ENCODE results near the gene CHMP2B. TPM values are rescaled to one million over a fixed set of nuclear protein-coding genes. Genes with fewer than 3 reads are reported as not detected.

Gene CHMP2B
- total and polyA plus RNA-seq, 2 experiments from 2014 or later = 59.3 to 137 TPM

- H3K9me3 ChIP-seq (ENCODE audit: low read depth) = no peaks in the 10 kb centered on the region
- TF ChIP-seq EZH2 (IDR thresholded peaks at IDR 0.05; ENCODE audit: insufficient read depth, poor library complexity, severe bottlenecking) = no peak
- TF ChIP-seq EZH2phosphoT487 (IDR thresholded peaks at IDR 0.05; ENCODE audit: insufficient read depth, low read depth) = no peak
- 90 to 93% methylated on average over 1 of the region's 1 CpG for WGBS, 2 experiments (ENCODE audit: low coverage in 1 of 2, low lambda C conversion rate in 2 of 2, missing lambda C conversion rate in 2 of 2)
- no peak overlapping the region for H3K27ac ChIP-seq
- H3K4me1 ChIP-seq (ENCODE audit: insufficient read depth) = peaks cover 14% of the 10 kb centered on the region
- no peak overlapping the region for H3K4me3 ChIP-seq
- H4K20me1 ChIP-seq (ENCODE audit: insufficient read depth) = no peaks in the 10 kb centered on the region
- no peaks in the 10 kb centered on the region for H3K36me3 ChIP-seq (ENCODE audit: low read depth)
- H3K27me3 ChIP-seq (replicated peaks; ENCODE audit: insufficient read depth) = no peaks in the 10 kb centered on the region
- H3K9me2 ChIP-seq (ENCODE audit: insufficient read depth) = no peaks in the 10 kb centered on the region
- H3K79me2 ChIP-seq (ENCODE audit: insufficient read depth) = no peaks in the 10 kb centered on the region
- in situ Hi-C loops (cut with MboI) = no loop called here
- no peak for DNase-seq
- H2AFZ ChIP-seq = no peak overlapping the region
- H3K9ac ChIP-seq = no peak overlapping the region
- peaks cover 6% of the 10 kb centered on the region for H3F3A ChIP-seq (ENCODE audit: insufficient read depth)
- H3K4me2 ChIP-seq (ENCODE audit: unreplicated experiment) = no peak overlapping the region
Observed at GRCh38 chr3:87201727-87202126, 25.4 kb upstream of the CHMP2B start.

- DNase-seq = no peak
- no peak for TF ChIP-seq EZH2 (IDR thresholded peaks at IDR 0.05; ENCODE audit: insufficient read depth, poor library complexity, severe bottlenecking)
- no peak for TF ChIP-seq EZH2phosphoT487 (IDR thresholded peaks at IDR 0.05; ENCODE audit: insufficient read depth, low read depth)
- no peaks in the 10 kb centered on the region for H3K36me3 ChIP-seq (ENCODE audit: low read depth)
Observed at GRCh38 chr3:87203809-87204208, 23.3 kb upstream of the CHMP2B start.

GRCh38 chr3:87206070-87206469 lies 21.0 kb upstream of the CHMP2B start:
- H3K27ac ChIP-seq = peak overlapping the region; percentile 24; the same call in 1 of the 2 replicates
- no peaks in the 10 kb centered on the region for H3K27me3 ChIP-seq (replicated peaks; ENCODE audit: insufficient read depth)
- no peak overlapping the region for H2AFZ ChIP-seq
- no peaks in the 10 kb centered on the region for H3K9me2 ChIP-seq (ENCODE audit: insufficient read depth)
- WGBS, 2 experiments (ENCODE audit: low coverage in 1 of 2, low lambda C conversion rate in 2 of 2, missing lambda C conversion rate in 2 of 2) = 0 to 4% methylated on average over 2 of the region's 2 CpGs
- in situ Hi-C loops (cut with MboI) = no loop called here
- no peaks in the 10 kb centered on the region for H3K9me3 ChIP-seq (ENCODE audit: low read depth)
- DNase-seq = peak; percentile 83
- peaks cover 22% of the 10 kb centered on the region for H3F3A ChIP-seq (ENCODE audit: insufficient read depth)
- TF ChIP-seq EZH2phosphoT487 (IDR thresholded peaks at IDR 0.05; ENCODE audit: insufficient read depth, low read depth) = no peak
- no peak for TF ChIP-seq EZH2 (IDR thresholded peaks at IDR 0.05; ENCODE audit: insufficient read depth, poor library complexity, severe bottlenecking)
- no peaks in the 10 kb centered on the region for H3K36me3 ChIP-seq (ENCODE audit: low read depth)
- H3K4me2 ChIP-seq (ENCODE audit: unreplicated experiment) = peak overlapping the region; percentile 55
- no peak overlapping the region for H3K9ac ChIP-seq
- peaks cover 21% of the 10 kb centered on the region for H3K4me1 ChIP-seq (ENCODE audit: insufficient read depth)
- H3K79me2 ChIP-seq (ENCODE audit: insufficient read depth) = no peaks in the 10 kb centered on the region
- H3K4me3 ChIP-seq = no peak overlapping the region
- H4K20me1 ChIP-seq (ENCODE audit: insufficient read depth) = no peaks in the 10 kb centered on the region

More at GRCh38 chr3:87203809-87204208, 23.3 kb upstream of the CHMP2B start:
- no peak overlapping the region for H3K9ac ChIP-seq
- peaks cover 29% of the 10 kb centered on the region for H3K4me1 ChIP-seq (ENCODE audit: insufficient read depth)
- in situ Hi-C loops (cut with MboI) = no loop called here
- 59 to 68% methylated on average over 1 of the region's 1 CpG for WGBS, 2 experiments (ENCODE audit: low coverage in 1 of 2, low lambda C conversion rate in 2 of 2, missing lambda C conversion rate in 2 of 2)
- H3K4me3 ChIP-seq = no peak overlapping the region
- no peaks in the 10 kb centered on the region for H3K9me3 ChIP-seq (ENCODE audit: low read depth)
- H4K20me1 ChIP-seq (ENCODE audit: insufficient read depth) = no peaks in the 10 kb centered on the region
- peaks cover 22% of the 10 kb centered on the region for H3F3A ChIP-seq (ENCODE audit: insufficient read depth)
- H2AFZ ChIP-seq = no peak overlapping the region
- no peak overlapping the region for H3K27ac ChIP-seq
- no peak overlapping the region for H3K4me2 ChIP-seq (ENCODE audit: unreplicated experiment)
- H3K79me2 ChIP-seq (ENCODE audit: insufficient read depth) = no peaks in the 10 kb centered on the region
- H3K27me3 ChIP-seq (replicated peaks; ENCODE audit: insufficient read depth) = no peaks in the 10 kb centered on the region
- no peaks in the 10 kb centered on the region for H3K9me2 ChIP-seq (ENCODE audit: insufficient read depth)

- H2AFZ ChIP-seq = no peak overlapping the region
- peak overlapping the region; percentile 24 for H3K27ac ChIP-seq
- TF ChIP-seq EZH2phosphoT487 (IDR thresholded peaks at IDR 0.05; ENCODE audit: insufficient read depth, low read depth) (no peak), EZH2 (IDR thresholded peaks at IDR 0.05; ENCODE audit: insufficient read depth, poor library complexity, severe bottlenecking) (no peak)
- no peaks in the 10 kb centered on the region for H3K9me2 ChIP-seq (ENCODE audit: insufficient read depth)
- no peak overlapping the region for H3K9ac ChIP-seq
- peaks cover 21% of the 10 kb centered on the region for H3K4me1 ChIP-seq (ENCODE audit: insufficient read depth)
- 2 to 5% methylated on average over 1 of the region's 1 CpG for WGBS, 2 experiments (ENCODE audit: low coverage in 1 of 2, low lambda C conversion rate in 2 of 2, missing lambda C conversion rate in 2 of 2)
- H3K79me2 ChIP-seq (ENCODE audit: insufficient read depth) = no peaks in the 10 kb centered on the region
- peak overlapping the region; percentile 55 for H3K4me2 ChIP-seq (ENCODE audit: unreplicated experiment)
- peaks cover 22% of the 10 kb centered on the region for H3F3A ChIP-seq (ENCODE audit: insufficient read depth)
- no peaks in the 10 kb centered on the region for H4K20me1 ChIP-seq (ENCODE audit: insufficient read depth)
- no peak overlapping the region for H3K4me3 ChIP-seq
- in situ Hi-C loops (cut with MboI) = no loop called here
- peak; percentile 8 for DNase-seq
- H3K36me3 ChIP-seq (ENCODE audit: low read depth) = no peaks in the 10 kb centered on the region
- H3K27me3 ChIP-seq (replicated peaks; ENCODE audit: insufficient read depth) = no peaks in the 10 kb centered on the region
- no peaks in the 10 kb centered on the region for H3K9me3 ChIP-seq (ENCODE audit: low read depth)
Observed at GRCh38 chr3:87206635-87207034, 20.5 kb upstream of the CHMP2B start.

GRCh38 chr3:87207460-87207859 lies 19.6 kb upstream of the CHMP2B start:
- Histone ChIP-seq H3K36me3 (ENCODE audit: low read depth) (no peaks in the 10 kb centered on the region), H3K79me2 (ENCODE audit: insufficient read depth) (no peaks in the 10 kb centered on the region), H3K4me2 (ENCODE audit: unreplicated experiment) (peak overlapping the region; percentile 55), H3K4me1 (ENCODE audit: insufficient read depth) (peaks cover 21% of the 10 kb centered on the region), H3K4me3 (no peak overlapping the region), H3K9me2 (ENCODE audit: insufficient read depth) (no peaks in the 10 kb centered on the region), H4K20me1 (ENCODE audit: insufficient read depth) (no peaks in the 10 kb centered on the region), H3F3A (ENCODE audit: insufficient read depth) (peaks cover 22% of the 10 kb centered on the region), H3K9me3 (ENCODE audit: low read depth) (no peaks in the 10 kb centered on the region), H3K27ac (peak overlapping the region; percentile 24), H2AFZ (no peak overlapping the region), H3K27me3 (replicated peaks; ENCODE audit: insufficient read depth) (no peaks in the 10 kb centered on the region), H3K9ac (no peak overlapping the region)
- DNase-seq = peak; percentile 70
- 0 to 4% methylated on average over 1 of the region's 1 CpG for WGBS, 2 experiments (ENCODE audit: low coverage in 1 of 2, low lambda C conversion rate in 2 of 2, missing lambda C conversion rate in 2 of 2)
- TF ChIP-seq EZH2 (IDR thresholded peaks at IDR 0.05; ENCODE audit: insufficient read depth, poor library complexity, severe bottlenecking) (no peak), EZH2phosphoT487 (IDR thresholded peaks at IDR 0.05; ENCODE audit: insufficient read depth, low read depth) (no peak)
- in situ Hi-C loops (cut with MboI) = no loop called here

Data from GM23248 (cell line).